Nephron progenitor cell (in vitro differentiated cells): ENCODE data around the gene TMED10.
A peak's percentile ranks its signal among the peaks of the same experiment; 100 is the strongest.

Experiments used
- DNase-seq: peaks from one replicate; pipeline ENCODE4 v3.0.0; 2021
- H3K27ac Mint-ChIP-seq: 2 replicates; pipeline ENCODE4 v1.8.0; 2021; ENCODE audit warnings: mild to moderate bottlenecking, moderate library complexity, mixed read lengths
- H3K27me3 Mint-ChIP-seq: 2 replicates; pipeline ENCODE4 v1.8.0; 2021; ENCODE audit warnings: mild to moderate bottlenecking, low read depth, mixed read lengths; ENCODE audit not compliant: poor library complexity
- H3K36me3 Mint-ChIP-seq: 2 replicates; pipeline ENCODE4 v1.8.0; 2021; ENCODE audit warnings: low read depth, mixed read lengths
- H3K4me1 Mint-ChIP-seq: 2 replicates; pipeline ENCODE4 v1.8.0; 2021; ENCODE audit warnings: mixed read lengths
- H3K4me3 Mint-ChIP-seq: 2 replicates; pipeline ENCODE4 v1.8.0; 2021; ENCODE audit warnings: mild to moderate bottlenecking, moderate library complexity, mixed read lengths
- H3K9me3 Mint-ChIP-seq: 2 replicates; pipeline ENCODE4 v1.8.0; 2021; ENCODE audit warnings: mild to moderate bottlenecking, moderate library complexity, mixed read lengths
- TF ChIP-seq, protein P1 (sequence below): fragments of 200-600 bp; sonication (generic); IDR thresholded peaks from 2 replicates; pipeline ENCODE4 v1.5.0; 2021; ENCODE audit warnings: antibody characterized with exemption

The TMED10 gene

DNA sequence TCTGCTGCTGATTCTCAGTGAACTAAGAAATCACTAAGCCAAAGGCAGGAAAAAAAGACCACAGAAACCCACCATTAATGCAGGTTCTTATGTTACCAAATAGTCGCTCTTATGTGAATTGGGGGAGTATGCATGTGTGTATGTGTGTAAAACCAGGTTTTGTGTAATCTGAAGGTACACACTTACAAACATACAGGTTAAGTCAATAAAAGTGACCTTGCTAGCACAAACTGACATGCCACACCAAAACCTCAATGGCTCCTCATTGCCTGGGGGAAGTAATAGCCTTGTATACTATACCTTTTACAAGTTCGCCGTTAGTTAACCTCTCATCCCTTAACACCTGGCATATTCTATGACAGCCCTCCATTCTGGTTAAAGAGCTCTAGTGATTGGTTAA is 29.8 kb upstream of the TMED10 start:
- no peak overlapping the region for H3K4me3 Mint-ChIP-seq

GRCh38 chr14:75205591-75205990 is 29.2 kb upstream of the TMED10 start:
- DNase-seq: no peak
- TF ChIP-seq, protein P1, sequence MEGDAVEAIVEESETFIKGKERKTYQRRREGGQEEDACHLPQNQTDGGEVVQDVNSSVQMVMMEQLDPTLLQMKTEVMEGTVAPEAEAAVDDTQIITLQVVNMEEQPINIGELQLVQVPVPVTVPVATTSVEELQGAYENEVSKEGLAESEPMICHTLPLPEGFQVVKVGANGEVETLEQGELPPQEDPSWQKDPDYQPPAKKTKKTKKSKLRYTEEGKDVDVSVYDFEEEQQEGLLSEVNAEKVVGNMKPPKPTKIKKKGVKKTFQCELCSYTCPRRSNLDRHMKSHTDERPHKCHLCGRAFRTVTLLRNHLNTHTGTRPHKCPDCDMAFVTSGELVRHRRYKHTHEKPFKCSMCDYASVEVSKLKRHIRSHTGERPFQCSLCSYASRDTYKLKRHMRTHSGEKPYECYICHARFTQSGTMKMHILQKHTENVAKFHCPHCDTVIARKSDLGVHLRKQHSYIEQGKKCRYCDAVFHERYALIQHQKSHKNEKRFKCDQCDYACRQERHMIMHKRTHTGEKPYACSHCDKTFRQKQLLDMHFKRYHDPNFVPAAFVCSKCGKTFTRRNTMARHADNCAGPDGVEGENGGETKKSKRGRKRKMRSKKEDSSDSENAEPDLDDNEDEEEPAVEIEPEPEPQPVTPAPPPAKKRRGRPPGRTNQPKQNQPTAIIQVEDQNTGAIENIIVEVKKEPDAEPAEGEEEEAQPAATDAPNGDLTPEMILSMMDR: no peak
- Mint-ChIP-seq H3K9me3 (no peaks in the 10 kb centered on the region), H3K4me1 (no peaks in the 10 kb centered on the region), H3K4me3 (no peak overlapping the region), H3K36me3 (no peaks in the 10 kb centered on the region), H3K27ac (no peak overlapping the region), H3K27me3 (peaks cover 6% of the 10 kb centered on the region)

More for the DNA sequence above, 29.8 kb upstream of the TMED10 start:
- TF ChIP-seq, protein P1: no peak
- Mint-ChIP-seq H3K36me3 (no peaks in the 10 kb centered on the region), H3K27me3 (peaks cover 4% of the 10 kb centered on the region), H3K4me1 (no peaks in the 10 kb centered on the region), H3K27ac (no peak overlapping the region), H3K9me3 (no peaks in the 10 kb centered on the region)
- no peak for DNase-seq

DNA sequence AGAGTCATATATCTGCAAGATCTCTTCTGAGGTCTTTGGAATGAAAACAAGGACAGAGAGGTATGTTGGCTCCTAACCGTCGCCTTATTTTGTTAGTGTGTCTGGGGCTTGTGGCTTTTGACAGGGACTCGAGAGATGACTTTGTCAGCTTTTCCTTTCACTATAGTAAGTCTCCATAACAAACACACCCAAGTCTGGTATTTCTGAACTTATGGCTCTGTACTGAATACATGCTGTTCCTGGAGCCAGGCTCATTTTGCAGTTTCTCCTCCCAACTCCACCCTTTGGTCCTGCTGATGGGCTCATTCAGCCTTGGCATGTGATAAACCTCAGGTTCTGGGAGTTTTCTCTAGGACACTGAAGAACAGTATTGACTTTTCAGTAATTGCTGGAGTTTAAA is 27.7 kb upstream of the TMED10 start:
- H3K27ac Mint-ChIP-seq: no peak overlapping the region
- H3K27me3 Mint-ChIP-seq: peaks cover 9% of the 10 kb centered on the region
- DNase-seq: no peak
- peaks cover 7% of the 10 kb centered on the region for H3K4me1 Mint-ChIP-seq
- H3K36me3 Mint-ChIP-seq: no peaks in the 10 kb centered on the region
- H3K4me3 Mint-ChIP-seq: no peak overlapping the region
- no peaks in the 10 kb centered on the region for H3K9me3 Mint-ChIP-seq
- TF ChIP-seq, protein P1: no peak

DNA sequence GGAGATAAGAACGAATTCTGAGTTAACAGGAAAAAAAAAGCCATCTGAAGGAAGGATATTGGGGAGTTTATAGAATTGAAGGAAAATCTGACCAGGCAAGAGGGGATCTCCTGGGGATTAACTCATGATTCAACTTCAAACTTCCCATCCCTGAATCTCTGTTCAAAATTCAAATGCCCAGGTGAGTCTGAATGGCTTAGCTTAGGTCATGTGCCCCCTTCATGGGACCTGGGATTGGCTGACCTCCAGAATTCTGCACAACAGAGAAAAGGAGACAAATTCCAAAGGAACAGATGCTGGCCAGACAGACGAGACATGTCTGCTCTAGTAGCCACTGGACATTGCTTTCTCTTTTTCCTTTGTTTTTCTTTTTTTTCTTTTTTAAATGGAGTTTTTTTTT is 26.2 kb upstream of the TMED10 start:
- Mint-ChIP-seq H3K4me3 (no peak overlapping the region), H3K27me3 (peaks cover 15% of the 10 kb centered on the region), H3K36me3 (no peaks in the 10 kb centered on the region), H3K4me1 (peaks cover 12% of the 10 kb centered on the region), H3K9me3 (no peaks in the 10 kb centered on the region), H3K27ac (no peak overlapping the region)
- DNase-seq: no peak
- TF ChIP-seq, protein P1: no peak

GRCh38 chr14:75201087-75201486 is 24.7 kb upstream of the TMED10 start:
- no peaks in the 10 kb centered on the region for H3K36me3 Mint-ChIP-seq

GRCh38 chr14:75200451-75200850 is 24.0 kb upstream of the TMED10 start:
- Mint-ChIP-seq H3K9me3 (no peaks in the 10 kb centered on the region), H3K27me3 (peaks cover 21% of the 10 kb centered on the region), H3K4me1 (peaks cover 12% of the 10 kb centered on the region), H3K36me3 (no peaks in the 10 kb centered on the region), H3K4me3 (no peak overlapping the region), H3K27ac (no peak overlapping the region)
- DNase-seq: no peak
- TF ChIP-seq, protein P1: no peak

More at GRCh38 chr14:75201087-75201486, 24.7 kb upstream of the TMED10 start:
- Mint-ChIP-seq H3K27me3 (peaks cover 21% of the 10 kb centered on the region), H3K4me1 (peaks cover 12% of the 10 kb centered on the region), H3K4me3 (no peak overlapping the region), H3K9me3 (no peaks in the 10 kb centered on the region), H3K27ac (peak overlapping the region; percentile 13)
- TF ChIP-seq, protein P1: no peak
- DNase-seq: no peak
